Thoracic aorta (tissue), 2 donors: ENCODE results near the gene ENG. TPM values are rescaled to one million over a fixed set of nuclear protein-coding genes. Genes with fewer than 3 reads are reported as not detected.

Source experiments
- ATAC-seq: fragments of 150-250 bp; one replicate; pipeline ENCODE4 v1.8.0; 2017; ENCODE audit warnings: low read depth; ENCODE audit not compliant: insufficient number of reproducible peaks, low FRiP score
- DNase-seq: peaks from one replicate; pipeline ENCODE4 v3.0.0-alpha.2; 2020; ENCODE audit warnings: low spot score
- H3K27ac ChIP-seq, 2 donors: fragments of 200-600 bp; sonication (generic); 1 replicate in 1 of 2; 2 replicates in 1 of 2; pipeline ENCODE4 v1.5.1; 2016; ENCODE audit warnings: mild to moderate bottlenecking in 2 of 2, moderate library complexity in 2 of 2
- H3K27me3 ChIP-seq: fragments of 200-600 bp; sonication (generic); replicated peaks from 2 replicates; pipeline ENCODE4 v1.6.0; 2016; ENCODE audit warnings: mild to moderate bottlenecking; ENCODE audit not compliant: insufficient read depth
- H3K36me3 ChIP-seq: fragments of 200-600 bp; sonication (generic); one replicate; pipeline ENCODE4 v1.5.1; 2016
- H3K4me1 ChIP-seq, 2 donors: fragments of 200-600 bp; sonication (generic); 1 replicate in 1 of 2; 2 replicates in 1 of 2; pipeline versions ENCODE4 v1.5.1 to v1.6.0; 2016; ENCODE audit warnings: low read depth in 2 of 2, mild to moderate bottlenecking in 1 of 2; ENCODE audit not compliant: control insufficient read depth in 1 of 2
- H3K4me3 ChIP-seq: fragments of 200-600 bp; sonication (generic); 2 replicates; pipeline ENCODE4 v1.5.1; 2016; ENCODE audit warnings: mild to moderate bottlenecking
- H3K9me3 ChIP-seq: fragments of 200-600 bp; sonication (generic); 2 replicates; pipeline ENCODE4 v1.5.1; 2016
- CTCF ChIP-seq: fragments of 200-600 bp; sonication (generic); IDR thresholded peaks from one replicate; pipeline ENCODE4 v1.5.1; 2019; ENCODE audit warnings: antibody characterized with exemption
- total RNA-seq, 2 donors: library from RNA; depleted of rRNA; stranded (reverse); fragments of >200 nt; gene quantifications; one replicate each; pipeline versions ENCODE4 v1.1.0 to v1.2.3, GENCODE V29; 2016

The ENG gene
- total RNA-seq, 2 donors from 2014 or later, result 239 to 268 TPM

- peaks cover 5% of the 10 kb centered on the region for H3K9me3 ChIP-seq
- peak overlapping the region; percentile 91 for H3K4me3 ChIP-seq
- DNase-seq (no peak), ATAC-seq (no peak)
- no peaks in the 10 kb centered on the region for H3K27me3 ChIP-seq
- peaks cover 10% of the 10 kb centered on the region for H3K36me3 ChIP-seq
- peaks cover 38 to 82% of the 10 kb centered on the region in 2 donors for H3K4me1 ChIP-seq
- no peak for TF ChIP-seq CTCF
- H3K27ac ChIP-seq, result peak overlapping the region; percentile 92 to 95
Observed at GRCh38 chr9:127853312-127854183, 910 bp downstream of the ENG start.

- peaks cover 31 to 82% of the 10 kb centered on the region in 2 donors for H3K4me1 ChIP-seq
Observed at GRCh38 chr9:127852829-127853228, 1.6 kb downstream of the ENG start.

GRCh38 chr9:127850286-127850830 is 4.1 kb downstream of the ENG start:
- TF ChIP-seq CTCF, result no peak
- peaks cover 10% of the 10 kb centered on the region for H3K36me3 ChIP-seq
- H3K27ac ChIP-seq, result peak overlapping the region; percentile 45 to 95
- H3K9me3 ChIP-seq, result peaks cover 5% of the 10 kb centered on the region
- no peaks in the 10 kb centered on the region for H3K27me3 ChIP-seq
- H3K4me3 ChIP-seq, result peak overlapping the region; percentile 91
- ATAC-seq (no peak), DNase-seq (no peak)
- peaks cover 50 to 82% of the 10 kb centered on the region in 2 donors for H3K4me1 ChIP-seq

More at GRCh38 chr9:127852829-127853228, 1.6 kb downstream of the ENG start:
- no peak for DNase-seq
- Histone ChIP-seq H3K27me3 (no peaks in the 10 kb centered on the region), H3K4me3 (peak overlapping the region; percentile 91), H3K9me3 (peaks cover 5% of the 10 kb centered on the region), H3K36me3 (peaks cover 10% of the 10 kb centered on the region), H3K27ac (peak overlapping the region; percentile 92 to 95)
- ATAC-seq, result no peak
- TF ChIP-seq CTCF, result no peak

- Histone ChIP-seq H3K27me3 (no peaks in the 10 kb centered on the region), H3K4me1 (peaks cover 57 to 86% of the 10 kb centered on the region in 2 donors), H3K4me3 (no peak overlapping the region), H3K9me3 (peaks cover 5% of the 10 kb centered on the region), H3K27ac (peak overlapping the region; percentile 88 to 95), H3K36me3 (peaks cover 10% of the 10 kb centered on the region)
- TF ChIP-seq CTCF, result no peak
- ATAC-seq, result no peak
- no peak for DNase-seq
Observed at GRCh38 chr9:127848756-127849504, 5.5 kb downstream of the ENG start.
